ENCODE measurements around the gene CLEC4E. TPM values are rescaled to one million over a fixed set of nuclear protein-coding genes. Genes with fewer than 3 reads are reported as not detected.
"Not testable (repeated sequence)": the region's sequence is repeated elsewhere in the genome, so short reads cannot be mapped to it uniquely, and the experiment has no call there.

Gene CLEC4E
- total RNA-seq, 1 donor from 2014 or later: not detected

GRCh38 chr12:8544295-8544694, 3.6 kb upstream of the CLEC4E start:
- peak; percentile 92 for TF ChIP-seq CTCF (IDR thresholded peaks at IDR 0.05)
- no peaks in the 10 kb centered on the region for H3K9me3 Mint-ChIP-seq (ENCODE audit: unreplicated experiment)
- no peak overlapping the region for H3K27ac Mint-ChIP-seq (ENCODE audit: unreplicated experiment)
- peaks cover 26% of the 10 kb centered on the region for H3K27me3 Mint-ChIP-seq (ENCODE audit: unreplicated experiment)
- H3K4me1 Mint-ChIP-seq (ENCODE audit: unreplicated experiment): no peaks in the 10 kb centered on the region
- no peaks in the 10 kb centered on the region for H3K36me3 Mint-ChIP-seq (ENCODE audit: unreplicated experiment)
- peak; percentile 86 for DNase-seq (ENCODE audit: extremely low spot score, unreplicated experiment)
- H3K4me3 Mint-ChIP-seq (ENCODE audit: unreplicated experiment): peak overlapping the region; percentile 37

GRCh38 chr12:8541562-8541961, 857 bp upstream of the CLEC4E start:
- Mint-ChIP-seq H3K4me1 (ENCODE audit: unreplicated experiment) (no peaks in the 10 kb centered on the region), H3K27ac (ENCODE audit: unreplicated experiment) (no peak overlapping the region), H3K27me3 (ENCODE audit: unreplicated experiment) (peaks cover 17% of the 10 kb centered on the region), H3K9me3 (ENCODE audit: unreplicated experiment) (no peaks in the 10 kb centered on the region), H3K36me3 (ENCODE audit: unreplicated experiment) (no peaks in the 10 kb centered on the region), H3K4me3 (ENCODE audit: unreplicated experiment) (no peak overlapping the region)
- no peak for DNase-seq (ENCODE audit: extremely low spot score, unreplicated experiment)
- TF ChIP-seq CTCF (IDR thresholded peaks at IDR 0.05): no peak

GRCh38 chr12:8537820-8538219, 2.9 kb downstream of the CLEC4E start:
- not testable (repeated sequence) for H3K4me1 Mint-ChIP-seq (ENCODE audit: unreplicated experiment); H3K9me3 Mint-ChIP-seq (ENCODE audit: unreplicated experiment); H3K4me3 Mint-ChIP-seq (ENCODE audit: unreplicated experiment); H3K27ac Mint-ChIP-seq (ENCODE audit: unreplicated experiment); H3K36me3 Mint-ChIP-seq (ENCODE audit: unreplicated experiment); DNase-seq (ENCODE audit: extremely low spot score, unreplicated experiment)
- TF ChIP-seq CTCF (IDR thresholded peaks at IDR 0.05): peak; percentile 26
- H3K27me3 Mint-ChIP-seq (ENCODE audit: unreplicated experiment): peaks cover 16% of the 10 kb centered on the region

GRCh38 chr12:8532045-8532444, 8.7 kb downstream of the CLEC4E start:
- no peak for TF ChIP-seq CTCF (IDR thresholded peaks at IDR 0.05)
- Mint-ChIP-seq H3K27me3 (ENCODE audit: unreplicated experiment) (peaks cover 7% of the 10 kb centered on the region), H3K36me3 (ENCODE audit: unreplicated experiment) (no peaks in the 10 kb centered on the region), H3K27ac (ENCODE audit: unreplicated experiment) (no peak overlapping the region), H3K9me3 (ENCODE audit: unreplicated experiment) (no peaks in the 10 kb centered on the region), H3K4me3 (ENCODE audit: unreplicated experiment) (no peak overlapping the region), H3K4me1 (ENCODE audit: unreplicated experiment) (no peaks in the 10 kb centered on the region)
- DNase-seq (ENCODE audit: extremely low spot score, unreplicated experiment): no peak

GRCh38 chr12:8527250-8528130, 13.2 kb downstream of the CLEC4E start:
- peaks cover 4% of the 10 kb centered on the region for H3K27me3 Mint-ChIP-seq (ENCODE audit: unreplicated experiment)
- H3K27ac Mint-ChIP-seq (ENCODE audit: unreplicated experiment): no peak overlapping the region
- no peaks in the 10 kb centered on the region for H3K36me3 Mint-ChIP-seq (ENCODE audit: unreplicated experiment)
- H3K9me3 Mint-ChIP-seq (ENCODE audit: unreplicated experiment): peaks cover 26% of the 10 kb centered on the region
- no peak for DNase-seq (ENCODE audit: extremely low spot score, unreplicated experiment)
- no peaks in the 10 kb centered on the region for H3K4me1 Mint-ChIP-seq (ENCODE audit: unreplicated experiment)
- no peak for TF ChIP-seq CTCF (IDR thresholded peaks at IDR 0.05)
- H3K4me3 Mint-ChIP-seq (ENCODE audit: unreplicated experiment): no peak overlapping the region

Measured in osteocyte (in vitro differentiated cells).